ENCODE data around the gene STEAP4. TPM values are rescaled to one million over a fixed set of nuclear protein-coding genes. Genes with fewer than 3 reads are reported as not detected.

The STEAP4 gene
- total RNA-seq, 1 experiment from 2014 or later, result not detected

DNA sequence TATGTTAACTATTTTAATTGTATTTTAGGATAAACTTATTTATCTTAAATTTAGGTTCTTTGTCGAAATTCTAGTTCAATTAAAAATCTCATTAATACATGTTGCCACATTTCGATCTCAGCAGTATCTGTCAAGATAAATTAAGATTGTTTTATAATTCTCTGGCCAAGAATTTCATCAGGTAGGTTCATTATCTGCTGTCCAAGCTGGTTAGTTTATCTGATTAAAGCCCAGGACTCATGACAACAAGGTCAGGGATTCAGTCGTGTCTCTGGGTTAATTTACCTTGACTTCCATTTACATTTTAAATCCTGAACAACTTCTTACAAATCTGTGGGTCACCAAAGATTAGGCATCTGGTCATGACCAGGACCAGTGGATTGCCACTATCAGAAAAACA, 7.6 kb downstream of the STEAP4 start:
- no peak overlapping the region for H3T11ph ChIP-seq (ENCODE audit: low read length)
- no peak overlapping the region for H2AFZ ChIP-seq (ENCODE audit: low read length)
- H2BK20ac ChIP-seq (ENCODE audit: low read depth, low read length, poor library complexity, severe bottlenecking), result no peak overlapping the region
- H3K79me1 ChIP-seq (ENCODE audit: insufficient read depth, low read depth, low read length, poor library complexity, severe bottlenecking), result no peaks in the 10 kb centered on the region
- no peak overlapping the region for H3K14ac ChIP-seq (ENCODE audit: insufficient read depth, low read length)
- Mint-ChIP-seq H3K9me3 (no peaks in the 10 kb centered on the region), H3K36me3 (ENCODE audit: insufficient read depth in 1 of 3, low read depth in 3 of 3) (no peaks in the 10 kb centered on the region; a peak in 1 of 7 replicates), H3K4me3 (no peak overlapping the region), H3K4me1 (no peaks in the 10 kb centered on the region), H3K27me3 (ENCODE audit: low read depth) (no peaks in the 10 kb centered on the region), H3K27ac (no peak overlapping the region)
- no peak overlapping the region for H4K8ac ChIP-seq (replicated peaks; ENCODE audit: insufficient read length, low read depth, low read length)
- no peak overlapping the region for H4K91ac ChIP-seq (ENCODE audit: insufficient read length, low read depth, low read length)
- H2BK5ac ChIP-seq (ENCODE audit: insufficient read length, low read length), result no peak overlapping the region
- no peak overlapping the region for H3K4me2 ChIP-seq (ENCODE audit: insufficient read depth, insufficient read length, low read length)
- no peaks in the 10 kb centered on the region for H3K23me2 ChIP-seq (ENCODE audit: insufficient read length, low read depth, low read length, poor library complexity, severe bottlenecking)
- no peak overlapping the region for H3K27ac ChIP-seq (ENCODE audit: insufficient read length, low read depth, low read length)
- TF ChIP-seq, protein P1, sequence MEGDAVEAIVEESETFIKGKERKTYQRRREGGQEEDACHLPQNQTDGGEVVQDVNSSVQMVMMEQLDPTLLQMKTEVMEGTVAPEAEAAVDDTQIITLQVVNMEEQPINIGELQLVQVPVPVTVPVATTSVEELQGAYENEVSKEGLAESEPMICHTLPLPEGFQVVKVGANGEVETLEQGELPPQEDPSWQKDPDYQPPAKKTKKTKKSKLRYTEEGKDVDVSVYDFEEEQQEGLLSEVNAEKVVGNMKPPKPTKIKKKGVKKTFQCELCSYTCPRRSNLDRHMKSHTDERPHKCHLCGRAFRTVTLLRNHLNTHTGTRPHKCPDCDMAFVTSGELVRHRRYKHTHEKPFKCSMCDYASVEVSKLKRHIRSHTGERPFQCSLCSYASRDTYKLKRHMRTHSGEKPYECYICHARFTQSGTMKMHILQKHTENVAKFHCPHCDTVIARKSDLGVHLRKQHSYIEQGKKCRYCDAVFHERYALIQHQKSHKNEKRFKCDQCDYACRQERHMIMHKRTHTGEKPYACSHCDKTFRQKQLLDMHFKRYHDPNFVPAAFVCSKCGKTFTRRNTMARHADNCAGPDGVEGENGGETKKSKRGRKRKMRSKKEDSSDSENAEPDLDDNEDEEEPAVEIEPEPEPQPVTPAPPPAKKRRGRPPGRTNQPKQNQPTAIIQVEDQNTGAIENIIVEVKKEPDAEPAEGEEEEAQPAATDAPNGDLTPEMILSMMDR (conservative IDR thresholded peaks at IDR 0.05), result no peak
- no peak overlapping the region for H3K18ac ChIP-seq (ENCODE audit: insufficient read length, low read depth, low read length)
- no peak for DNase-seq
- no peak overlapping the region for H3K56ac ChIP-seq (ENCODE audit: insufficient read length, low read depth, low read length)
- H4K20me1 ChIP-seq (ENCODE audit: control insufficient read depth, insufficient read depth, insufficient read length), result no peaks in the 10 kb centered on the region
- no peak overlapping the region for H2BK15ac ChIP-seq (ENCODE audit: low read depth, low read length)
- no peak overlapping the region for H3K9ac ChIP-seq (ENCODE audit: extremely low read depth, insufficient read length, low read length)
- H3K4ac ChIP-seq (ENCODE audit: low read depth, low read length), result no peak overlapping the region
- no peak overlapping the region for H2BK12ac ChIP-seq (ENCODE audit: insufficient read length, low read depth, low read length)
- H3K79me2 ChIP-seq (ENCODE audit: insufficient read depth, low read length), result no peaks in the 10 kb centered on the region
- H2BK120ac ChIP-seq (ENCODE audit: low read depth, low read length, poor library complexity, severe bottlenecking), result no peak overlapping the region
- no CpG with 5 or more reads among the region's 3 CpGs for WGBS (ENCODE audit: extremely low coverage, insufficient read length, low lambda C conversion rate)
- no peaks in the 10 kb centered on the region for H3K4me1 ChIP-seq (ENCODE audit: insufficient read depth, low read length)
- H3K27me3 ChIP-seq (ENCODE audit: insufficient read depth, low read length), result no peaks in the 10 kb centered on the region
- H2AK5ac ChIP-seq (ENCODE audit: insufficient read length, low read length), result no peak overlapping the region
- H3K23ac ChIP-seq (ENCODE audit: insufficient read length, low read depth, low read length), result no peak overlapping the region
- H3K9me3 ChIP-seq (ENCODE audit: control insufficient read depth, low read depth, low read length), result no peaks in the 10 kb centered on the region
- no peak overlapping the region for H4K5ac ChIP-seq (ENCODE audit: insufficient read length, low read depth, low read length)
